Bronchial epithelial cell (primary cell): Measurements from ENCODE around the gene CARMIL1. TPM values are rescaled to one million over a fixed set of nuclear protein-coding genes. Genes with fewer than 3 reads are reported as not detected.

ENCODE experiments used
- DNase-seq: peaks from one replicate; pipeline ENCODE4 v3.0.0-alpha.2; 2010; ENCODE audit warnings: low read depth
- FAIRE-seq: peaks from 2 replicates; lab custom pipeline; 2011; peaks lifted over from hg19 to GRCh38; lab: Jason Lieb, UNC
- H3K27me3 ChIP-seq: 2 replicates; pipeline ENCODE4 v1.5.1; 2011; ENCODE audit warnings: low read length; ENCODE audit not compliant: control insufficient read depth, insufficient read depth
- H3K36me3 ChIP-seq: 2 replicates; pipeline ENCODE4 v1.5.1; 2011; ENCODE audit warnings: low read length; ENCODE audit not compliant: control insufficient read depth, insufficient read depth
- H3K4me3 ChIP-seq: 2 replicates; pipeline ENCODE4 v1.5.1; 2011; ENCODE audit warnings: mild to moderate bottlenecking, low read depth, low read length, control low read depth
- total RNA-seq: library from RNA; depleted of rRNA; stranded (reverse); fragments of >200 nt; gene quantifications from 2 replicates; pipeline ENCODE4 v1.2.1, GENCODE V29; 2014
- TF ChIP-seq, protein P1 (sequence below): IDR thresholded peaks from 2 replicates; pipeline ENCODE4 v1.5.1; 2011; ENCODE audit warnings: mild to moderate bottlenecking, moderate library complexity, low read length, control low read depth, inconsistent platforms; ENCODE audit not compliant: insufficient read depth, severe bottlenecking

The CARMIL1 gene
- total RNA-seq, 1 donor from 2014 or later = 12.1 TPM

DNA sequence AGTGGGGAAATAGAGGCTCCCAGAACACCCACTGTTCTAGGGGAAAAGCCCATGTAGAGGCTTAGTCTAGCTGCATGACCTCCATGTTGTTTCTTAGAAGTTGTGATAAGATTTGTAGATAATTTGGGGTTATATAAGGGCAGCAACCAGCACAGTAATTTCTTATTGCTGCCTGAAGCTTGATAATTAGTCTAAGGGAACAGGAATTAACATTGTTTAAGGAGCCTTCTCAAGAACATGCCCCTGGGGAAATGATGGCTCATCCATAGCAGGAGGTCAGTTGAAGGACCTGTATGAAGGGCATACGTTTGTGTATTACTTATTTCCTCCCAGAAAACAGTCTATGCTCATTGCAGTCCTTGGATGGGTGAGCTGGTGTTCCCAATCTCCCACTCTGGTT is 202.1 kb downstream of the CARMIL1 start:
- DNase-seq = no peak
- Histone ChIP-seq H3K36me3 (no peaks in the 10 kb centered on the region), H3K4me3 (no peak overlapping the region), H3K27me3 (no peaks in the 10 kb centered on the region)
- TF ChIP-seq, protein P1, sequence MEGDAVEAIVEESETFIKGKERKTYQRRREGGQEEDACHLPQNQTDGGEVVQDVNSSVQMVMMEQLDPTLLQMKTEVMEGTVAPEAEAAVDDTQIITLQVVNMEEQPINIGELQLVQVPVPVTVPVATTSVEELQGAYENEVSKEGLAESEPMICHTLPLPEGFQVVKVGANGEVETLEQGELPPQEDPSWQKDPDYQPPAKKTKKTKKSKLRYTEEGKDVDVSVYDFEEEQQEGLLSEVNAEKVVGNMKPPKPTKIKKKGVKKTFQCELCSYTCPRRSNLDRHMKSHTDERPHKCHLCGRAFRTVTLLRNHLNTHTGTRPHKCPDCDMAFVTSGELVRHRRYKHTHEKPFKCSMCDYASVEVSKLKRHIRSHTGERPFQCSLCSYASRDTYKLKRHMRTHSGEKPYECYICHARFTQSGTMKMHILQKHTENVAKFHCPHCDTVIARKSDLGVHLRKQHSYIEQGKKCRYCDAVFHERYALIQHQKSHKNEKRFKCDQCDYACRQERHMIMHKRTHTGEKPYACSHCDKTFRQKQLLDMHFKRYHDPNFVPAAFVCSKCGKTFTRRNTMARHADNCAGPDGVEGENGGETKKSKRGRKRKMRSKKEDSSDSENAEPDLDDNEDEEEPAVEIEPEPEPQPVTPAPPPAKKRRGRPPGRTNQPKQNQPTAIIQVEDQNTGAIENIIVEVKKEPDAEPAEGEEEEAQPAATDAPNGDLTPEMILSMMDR = no peak
- no peak for FAIRE-seq

DNA sequence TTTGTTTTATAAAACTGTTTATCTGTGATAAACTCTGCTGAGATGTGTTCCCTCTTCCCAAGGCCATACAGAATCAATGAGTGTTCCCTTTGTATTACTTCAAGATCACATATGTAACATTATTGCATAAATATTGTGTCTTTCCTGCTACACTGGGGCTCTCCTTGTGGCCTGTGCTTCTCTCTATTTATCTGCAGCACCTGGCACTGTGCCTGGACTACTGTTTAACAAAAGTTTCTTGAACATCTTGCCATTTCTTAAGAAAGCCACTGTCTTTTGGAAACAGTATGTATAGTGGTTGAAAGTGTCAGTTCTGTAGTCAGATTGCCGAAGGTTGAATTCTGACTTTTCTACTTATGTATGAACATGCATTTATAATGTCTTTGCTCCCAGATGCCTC is 203.8 kb downstream of the CARMIL1 start:
- no peak for FAIRE-seq
- TF ChIP-seq, protein P1 = no peak
- DNase-seq = no peak
- Histone ChIP-seq H3K4me3 (no peak overlapping the region), H3K36me3 (no peaks in the 10 kb centered on the region), H3K27me3 (no peaks in the 10 kb centered on the region)

DNA sequence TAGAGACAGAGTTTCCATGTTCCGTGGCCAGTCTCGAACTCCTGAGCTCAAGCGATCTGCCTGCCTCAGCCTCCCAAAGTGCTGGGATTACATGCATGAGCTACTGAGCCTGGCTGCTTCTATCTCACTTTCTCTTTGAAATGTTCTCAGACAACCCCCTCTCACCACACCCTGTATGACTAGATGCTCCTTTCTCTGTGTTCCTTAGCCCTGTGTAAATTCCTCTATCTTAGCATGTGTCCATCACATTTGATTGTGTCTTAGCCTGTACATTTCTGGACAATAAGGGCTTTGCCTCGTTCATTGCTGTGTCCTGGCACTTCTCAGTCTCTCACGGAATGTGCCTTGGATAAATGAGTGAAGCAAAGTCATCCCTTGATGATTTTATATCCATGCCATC is 204.8 kb downstream of the CARMIL1 start:
- no peaks in the 10 kb centered on the region for H3K36me3 ChIP-seq
- H3K27me3 ChIP-seq = no peaks in the 10 kb centered on the region
- no peak overlapping the region for H3K4me3 ChIP-seq
- FAIRE-seq (no peak), DNase-seq (no peak)
- TF ChIP-seq, protein P1 = no peak

DNA sequence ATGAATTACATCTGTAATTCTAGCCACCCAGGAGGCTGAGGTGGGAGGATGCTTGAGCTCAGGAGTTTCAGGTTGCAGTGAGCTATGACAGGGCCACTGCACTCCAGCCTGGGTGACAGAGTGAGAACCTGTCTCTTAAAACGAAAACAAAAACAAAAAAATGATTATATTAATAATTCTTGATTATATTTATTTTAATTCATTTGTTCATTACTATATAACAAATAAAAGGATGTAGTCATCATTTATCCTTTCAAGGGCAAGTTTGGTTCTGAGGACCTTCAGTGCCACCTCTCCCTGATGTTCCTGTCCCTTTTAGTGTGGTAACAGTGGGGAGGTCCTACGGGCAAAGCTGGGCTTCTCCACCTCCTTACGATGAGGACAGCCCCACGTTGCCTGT is 205.7 kb downstream of the CARMIL1 start:
- TF ChIP-seq, protein P1 = no peak
- H3K27me3 ChIP-seq = no peaks in the 10 kb centered on the region
- no peaks in the 10 kb centered on the region for H3K36me3 ChIP-seq
- DNase-seq (no peak), FAIRE-seq (no peak)
- no peak overlapping the region for H3K4me3 ChIP-seq

DNA sequence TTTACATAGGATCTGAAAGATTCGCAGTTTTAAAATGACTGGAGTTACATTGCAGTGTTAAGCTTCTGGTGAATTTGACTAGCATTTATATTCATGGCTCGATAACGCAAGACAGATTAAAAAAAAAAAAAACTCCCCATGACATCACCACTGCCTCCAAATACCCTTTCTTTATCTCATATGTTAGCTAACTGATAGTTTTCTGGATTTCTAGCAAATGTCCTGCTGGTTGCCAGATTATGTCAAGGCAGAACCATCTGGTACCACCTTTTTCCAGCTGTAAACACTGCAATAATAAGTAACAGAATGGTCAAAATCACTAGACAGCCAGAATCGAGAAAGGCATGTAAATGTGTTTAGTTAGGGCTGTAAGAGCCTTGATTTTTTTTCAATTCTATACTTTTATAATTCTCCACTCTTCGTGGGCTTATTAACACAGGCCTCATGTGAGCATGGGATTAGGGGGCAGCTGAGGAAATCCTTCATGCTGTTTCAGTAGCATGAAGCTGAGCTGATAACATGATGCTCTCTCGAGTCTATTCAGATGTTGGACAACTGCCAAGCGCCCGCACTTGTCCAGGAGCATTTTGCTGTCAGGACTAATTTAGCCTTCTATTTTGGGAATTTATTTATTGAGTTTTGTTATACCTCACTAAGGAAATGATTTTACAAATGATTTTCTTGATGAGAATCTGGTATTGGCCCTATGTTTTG is 206.8 kb downstream of the CARMIL1 start:
- Histone ChIP-seq H3K4me3 (no peak overlapping the region), H3K36me3 (no peaks in the 10 kb centered on the region), H3K27me3 (no peaks in the 10 kb centered on the region)
- DNase-seq = no peak
- no peak for FAIRE-seq
- TF ChIP-seq, protein P1 = no peak

DNA sequence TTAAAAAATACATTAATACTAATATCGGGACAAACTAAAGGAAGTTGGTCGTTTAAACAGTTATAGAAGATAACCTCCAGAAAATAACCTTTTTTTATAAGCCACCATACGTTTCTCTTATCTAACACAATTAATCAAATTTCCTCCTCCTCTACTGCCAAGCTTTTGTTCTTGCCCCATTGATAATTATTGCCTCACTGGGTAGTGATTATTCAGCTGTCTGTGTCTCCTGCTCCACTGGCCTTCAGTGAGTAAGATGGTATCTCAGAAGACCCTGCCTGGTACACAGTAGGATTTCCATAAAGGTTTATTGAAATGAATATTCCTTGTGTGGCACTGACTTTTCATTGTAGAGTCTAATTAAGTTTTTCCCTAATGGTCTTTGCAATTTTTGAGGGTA is 207.4 kb downstream of the CARMIL1 start:
- FAIRE-seq = no peak
- no peaks in the 10 kb centered on the region for H3K36me3 ChIP-seq
- no peak overlapping the region for H3K4me3 ChIP-seq
- TF ChIP-seq, protein P1 = no peak
- H3K27me3 ChIP-seq = no peaks in the 10 kb centered on the region
- DNase-seq = no peak
